GM18520 (cell line): ENCODE measurements around the gene SLC6A6.
"Not testable (repeated sequence)": the region's sequence is repeated elsewhere in the genome, so short reads cannot be mapped to it uniquely, and the experiment has no call there.

ENCODE experiments used
- ATAC-seq: cut with Tn5 transposase; IDR thresholded peaks from one replicate; pipeline ENCODE4 v1.9.1; 2021; ENCODE audit not compliant: unreplicated experiment

Gene SLC6A6

GRCh38 chr3:14503706-14504065 lies 101.3 kb downstream of the SLC6A6 start:
- ATAC-seq: no peak

GRCh38 chr3:14505001-14505802 lies 102.8 kb downstream of the SLC6A6 start:
- ATAC-seq: no peak

GRCh38 chr3:14505803-14506500 lies 103.5 kb downstream of the SLC6A6 start:
- no peak for ATAC-seq

- ATAC-seq: no peak
Measured at GRCh38 chr3:14506626-14507304, 104.4 kb downstream of the SLC6A6 start.

- ATAC-seq: no peak
Measured at GRCh38 chr3:14507305-14507741, 104.9 kb downstream of the SLC6A6 start.

GRCh38 chr3:14507757-14508504 lies 105.5 kb downstream of the SLC6A6 start:
- no peak for ATAC-seq

GRCh38 chr3:14508505-14508819 lies 106.1 kb downstream of the SLC6A6 start:
- no peak for ATAC-seq

GRCh38 chr3:14508966-14509795 lies 106.8 kb downstream of the SLC6A6 start:
- ATAC-seq: no peak

GRCh38 chr3:14509796-14510100 lies 107.3 kb downstream of the SLC6A6 start:
- no peak for ATAC-seq

GRCh38 chr3:14510838-14511622 lies 108.6 kb downstream of the SLC6A6 start:
- ATAC-seq: no peak

- ATAC-seq: no peak
Measured at GRCh38 chr3:14511623-14512280, 109.3 kb downstream of the SLC6A6 start.

GRCh38 chr3:14512281-14512941 lies 110.0 kb downstream of the SLC6A6 start:
- no peak for ATAC-seq

- ATAC-seq: no peak
Measured at GRCh38 chr3:14512942-14513327, 110.5 kb downstream of the SLC6A6 start.

GRCh38 chr3:14513566-14514322 lies 111.3 kb downstream of the SLC6A6 start:
- no peak for ATAC-seq

- no peak for ATAC-seq
Measured at GRCh38 chr3:14514323-14514720, 111.9 kb downstream of the SLC6A6 start.

GRCh38 chr3:14515526-14515925 lies 113.1 kb downstream of the SLC6A6 start:
- not testable (repeated sequence) for ATAC-seq

GRCh38 chr3:14516738-14517345 lies 114.4 kb downstream of the SLC6A6 start:
- ATAC-seq: no peak
